GM21423 (cell line): ENCODE results near the gene RABGAP1L.
"Not testable (repeated sequence)": the region's sequence is repeated elsewhere in the genome, so short reads cannot be mapped to it uniquely, and the experiment has no call there.

Experiments used
- ATAC-seq: cut with Tn5 transposase; IDR thresholded peaks from one replicate; pipeline ENCODE4 v1.9.1; 2021; ENCODE audit warnings: mild to moderate bottlenecking, moderate library complexity; ENCODE audit not compliant: unreplicated experiment

The RABGAP1L gene

GRCh38 chr1:174839211-174839610 is 679.9 kb downstream of the RABGAP1L start:
- no peak for ATAC-seq

GRCh38 chr1:174841747-174842146 is 682.4 kb downstream of the RABGAP1L start:
- no peak for ATAC-seq

GRCh38 chr1:174848593-174849560 is 689.6 kb downstream of the RABGAP1L start:
- not testable (repeated sequence) for ATAC-seq

GRCh38 chr1:174850726-174851125 is 691.4 kb downstream of the RABGAP1L start:
- ATAC-seq = no peak

GRCh38 chr1:174858301-174858700 is 699.0 kb downstream of the RABGAP1L start:
- no peak for ATAC-seq

- ATAC-seq = no peak
These were observed 711.0 kb downstream of the RABGAP1L start for GRCh38 chr1:174870319-174870718.

- no peak for ATAC-seq
These were observed 712.6 kb downstream of the RABGAP1L start for GRCh38 chr1:174871886-174872285.

GRCh38 chr1:174872615-174873058 is 713.3 kb downstream of the RABGAP1L start:
- no peak for ATAC-seq

- ATAC-seq = peak; percentile 67
These were observed 715.2 kb downstream of the RABGAP1L start for GRCh38 chr1:174874331-174875053.

- ATAC-seq = no peak
These were observed 716.0 kb downstream of the RABGAP1L start for GRCh38 chr1:174875306-174875705.

- ATAC-seq = no peak
These were observed 717.9 kb downstream of the RABGAP1L start for GRCh38 chr1:174877208-174877673.

GRCh38 chr1:174880171-174880570 is 720.9 kb downstream of the RABGAP1L start:
- ATAC-seq = no peak

- ATAC-seq = no peak
These were observed 724.1 kb downstream of the RABGAP1L start for GRCh38 chr1:174883409-174883808.

- no peak for ATAC-seq
These were observed 724.7 kb downstream of the RABGAP1L start for GRCh38 chr1:174884038-174884437.

- ATAC-seq = no peak
These were observed 725.2 kb downstream of the RABGAP1L start for GRCh38 chr1:174884566-174884965.

- ATAC-seq = no peak
These were observed 730.7 kb downstream of the RABGAP1L start for GRCh38 chr1:174890024-174890423.

- no peak for ATAC-seq
These were observed 732.7 kb downstream of the RABGAP1L start for GRCh38 chr1:174892016-174892415.

- ATAC-seq = no peak
These were observed 734.9 kb downstream of the RABGAP1L start for GRCh38 chr1:174894117-174894762.

GRCh38 chr1:174895610-174896009 is 736.3 kb downstream of the RABGAP1L start:
- ATAC-seq = not testable (repeated sequence)

GRCh38 chr1:174898102-174898797 is 738.9 kb downstream of the RABGAP1L start:
- no peak for ATAC-seq
